Stimulated activated CD4-positive, alpha-beta T cell treated with anti-CD3 and anti-CD28 coated beads, Interleukin-4, amount 100 ng/mL, for 48 hours (primary cell): ENCODE data around the gene HS6ST1.

Source experiments
- DNase-seq, 2 donors: peaks; one replicate each; pipeline ENCODE4 v3.0.0-alpha.2; 2020; ENCODE audit warnings: low read depth in 2 of 2

Gene HS6ST1

GRCh38 chr2:128237911-128238697 lies 80.6 kb downstream of the HS6ST1 start:
- no peak for DNase-seq

- no peak for DNase-seq
These were observed 81.6 kb downstream of the HS6ST1 start for GRCh38 chr2:128237081-128237534.

GRCh38 chr2:128236491-128237035 lies 82.1 kb downstream of the HS6ST1 start:
- DNase-seq: no peak

- DNase-seq: no peak
These were observed 83.1 kb downstream of the HS6ST1 start for GRCh38 chr2:128235581-128235980.

DNA sequence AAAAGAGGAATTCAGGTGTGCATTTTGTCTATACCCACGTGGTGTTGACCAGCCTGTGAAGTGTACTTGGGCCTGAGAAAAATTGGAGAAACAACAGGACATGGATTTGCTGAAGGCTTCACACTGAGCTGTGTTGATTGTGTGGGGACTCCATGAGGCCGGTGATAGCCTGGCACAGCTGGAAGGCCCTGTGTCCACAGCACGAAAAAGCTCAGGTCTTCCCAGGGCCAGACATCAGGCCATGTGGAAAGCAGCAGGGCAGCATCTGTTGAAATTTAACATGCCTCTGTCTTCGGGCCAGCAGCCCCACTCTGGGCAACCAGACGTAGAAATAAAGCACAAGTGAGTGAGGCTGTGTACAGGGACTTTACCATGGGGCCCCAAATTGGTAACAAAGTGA lies 84.1 kb downstream of the HS6ST1 start:
- no peak for DNase-seq

DNA sequence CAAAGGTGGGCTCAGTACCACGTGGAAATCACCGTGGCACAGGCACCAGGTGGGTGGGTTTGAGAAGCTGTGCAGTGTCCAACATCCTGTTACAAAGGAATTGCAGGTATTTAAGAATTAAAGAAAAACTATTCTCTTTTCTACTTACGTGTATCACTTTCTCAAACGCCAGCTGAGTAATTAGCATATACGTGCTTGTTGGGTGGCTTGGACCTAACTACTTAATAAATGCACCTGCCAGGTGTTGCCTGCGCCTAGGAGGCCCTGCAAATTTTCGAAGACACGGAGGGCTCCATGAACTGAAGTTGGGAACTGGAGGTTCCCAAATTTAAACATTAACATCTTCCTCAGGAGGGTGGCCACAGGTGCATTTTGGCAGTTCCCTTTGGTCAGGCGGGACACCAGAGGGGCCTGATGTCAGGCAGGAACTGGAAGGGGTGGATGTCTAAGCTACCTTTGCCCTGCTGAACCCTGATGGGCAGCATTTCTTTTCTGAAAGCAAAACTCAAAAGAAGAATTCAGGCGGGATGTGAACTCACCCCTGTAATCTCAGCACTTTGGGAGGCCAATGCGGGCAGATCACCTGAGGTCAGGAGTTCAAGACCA lies 84.8 kb downstream of the HS6ST1 start:
- DNase-seq: no peak

DNA sequence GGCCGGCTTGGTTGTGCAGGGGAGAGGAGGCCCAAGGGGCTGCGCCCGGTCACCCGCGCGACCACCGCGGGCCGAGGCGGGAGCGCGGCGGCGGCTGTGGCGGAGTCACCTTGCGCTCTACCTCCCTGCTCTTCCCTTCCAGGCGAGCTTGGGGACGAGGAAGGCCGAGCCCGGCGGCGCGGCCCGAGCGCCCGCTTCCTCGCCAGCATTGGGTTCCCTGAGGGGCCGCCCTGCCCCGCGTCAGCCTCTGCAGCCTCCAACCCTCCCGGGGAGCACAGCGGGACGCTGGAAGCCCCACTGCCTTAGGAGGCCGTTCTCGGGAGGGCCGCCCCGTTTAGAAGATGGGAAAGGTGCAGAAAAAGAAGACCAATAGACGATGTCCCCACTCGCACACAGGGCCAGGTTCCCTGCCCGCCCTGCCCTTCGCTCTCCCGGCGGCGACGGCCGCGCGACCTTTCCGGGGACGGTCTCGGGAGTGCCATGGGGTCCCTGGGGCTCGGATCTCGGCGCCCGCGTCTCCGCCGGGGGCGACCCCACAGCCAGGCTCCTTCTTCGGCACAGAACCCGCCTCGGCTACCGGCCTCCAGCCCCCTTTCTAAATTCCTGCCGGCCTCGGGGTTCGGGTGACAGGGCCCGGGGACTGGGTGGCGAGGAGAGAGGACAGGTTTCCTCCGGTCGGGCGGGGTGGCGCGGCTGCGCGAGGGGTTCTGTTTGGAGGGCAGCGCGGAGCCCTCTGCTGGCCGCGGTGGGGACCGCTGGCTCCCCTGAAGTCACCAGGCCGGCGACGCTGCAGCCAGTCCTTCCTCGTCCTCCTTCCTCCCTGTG lies 85.5 kb downstream of the HS6ST1 start:
- DNase-seq: peak; percentile 85

GRCh38 chr2:128228894-128229293 lies 89.8 kb downstream of the HS6ST1 start:
- DNase-seq: no peak

- DNase-seq: no peak
These were observed 90.8 kb downstream of the HS6ST1 start for GRCh38 chr2:128227862-128228261.

GRCh38 chr2:128219891-128220290 lies 98.8 kb downstream of the HS6ST1 start:
- no peak for DNase-seq

DNA sequence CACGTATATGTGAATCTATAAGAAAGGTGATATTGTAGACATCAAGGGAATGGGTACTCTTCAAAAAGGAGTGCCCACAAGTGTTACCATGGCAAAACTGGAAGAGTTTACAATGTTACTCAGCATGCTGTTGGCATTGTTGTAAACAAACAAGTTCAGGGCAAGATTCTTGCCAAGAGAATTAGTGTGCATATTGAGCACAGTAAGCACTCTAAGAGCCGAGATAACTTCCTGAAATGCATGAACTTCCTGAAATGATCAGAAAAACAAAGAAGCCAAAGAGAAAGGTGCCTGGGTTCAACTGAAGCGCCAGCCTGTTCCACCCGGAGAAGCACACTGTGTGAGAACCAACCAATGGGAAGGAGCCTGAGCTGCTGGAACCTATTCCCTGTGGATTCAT lies 101.0 kb downstream of the HS6ST1 start:
- DNase-seq: no peak

GRCh38 chr2:128215897-128216642 lies 102.6 kb downstream of the HS6ST1 start:
- no peak for DNase-seq
